OCI-LY1 (cell line): ENCODE results near the gene LCN1.

Experiments used
- EZH2 ChIP-seq: fragments of 200-600 bp; sonication (generic), shearing (Covaris generic); IDR thresholded peaks from 2 replicates; pipeline ENCODE4 v1.8.0; 2017; ENCODE audit warnings: borderline replicate concordance, mixed run types, mild to moderate bottlenecking, antibody characterized with exemption, low read length, moderate library complexity, mixed read lengths
- TF ChIP-seq, protein P1 (sequence below): fragments of 200-600 bp; sonication (generic), shearing (Covaris generic); IDR thresholded peaks from 2 replicates; pipeline ENCODE4 v1.5.1; 2017; ENCODE audit warnings: mild to moderate bottlenecking, antibody characterized with exemption, low read length, moderate library complexity, mixed read lengths

DNA sequence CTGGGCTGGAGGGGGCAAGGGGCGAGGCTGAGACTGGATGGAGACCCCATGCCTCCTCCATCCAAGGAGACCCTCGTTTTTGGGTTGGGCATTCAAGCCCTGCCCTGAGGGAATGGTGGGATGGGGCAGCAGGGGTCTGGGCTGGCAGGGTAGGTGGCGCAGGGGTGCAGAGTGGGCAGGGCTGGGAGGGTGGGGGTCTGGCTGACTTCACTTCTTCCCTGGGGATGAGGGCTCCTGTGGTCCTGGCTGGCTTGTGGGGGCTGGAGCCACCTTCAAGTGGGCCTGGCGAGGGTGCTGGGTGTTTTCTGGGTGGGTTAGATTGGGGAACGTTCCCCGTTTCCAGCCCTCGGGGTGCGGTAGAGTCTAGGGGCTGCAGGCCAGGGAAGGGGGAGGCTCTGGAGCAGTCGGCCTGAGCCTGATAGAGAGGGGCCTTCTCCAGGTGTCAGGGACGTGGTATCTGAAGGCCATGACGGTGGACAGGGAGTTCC is 412 bp downstream of the LCN1 start:
- TF ChIP-seq, protein P1, sequence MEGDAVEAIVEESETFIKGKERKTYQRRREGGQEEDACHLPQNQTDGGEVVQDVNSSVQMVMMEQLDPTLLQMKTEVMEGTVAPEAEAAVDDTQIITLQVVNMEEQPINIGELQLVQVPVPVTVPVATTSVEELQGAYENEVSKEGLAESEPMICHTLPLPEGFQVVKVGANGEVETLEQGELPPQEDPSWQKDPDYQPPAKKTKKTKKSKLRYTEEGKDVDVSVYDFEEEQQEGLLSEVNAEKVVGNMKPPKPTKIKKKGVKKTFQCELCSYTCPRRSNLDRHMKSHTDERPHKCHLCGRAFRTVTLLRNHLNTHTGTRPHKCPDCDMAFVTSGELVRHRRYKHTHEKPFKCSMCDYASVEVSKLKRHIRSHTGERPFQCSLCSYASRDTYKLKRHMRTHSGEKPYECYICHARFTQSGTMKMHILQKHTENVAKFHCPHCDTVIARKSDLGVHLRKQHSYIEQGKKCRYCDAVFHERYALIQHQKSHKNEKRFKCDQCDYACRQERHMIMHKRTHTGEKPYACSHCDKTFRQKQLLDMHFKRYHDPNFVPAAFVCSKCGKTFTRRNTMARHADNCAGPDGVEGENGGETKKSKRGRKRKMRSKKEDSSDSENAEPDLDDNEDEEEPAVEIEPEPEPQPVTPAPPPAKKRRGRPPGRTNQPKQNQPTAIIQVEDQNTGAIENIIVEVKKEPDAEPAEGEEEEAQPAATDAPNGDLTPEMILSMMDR = no peak
- TF ChIP-seq EZH2 = no peak
